Activated naive CD4-positive, alpha-beta T cell (primary cell): Measurements from ENCODE around the gene HSPBP1.
"Not testable (repeated sequence)": the region's sequence is repeated elsewhere in the genome, so short reads cannot be mapped to it uniquely, and the experiment has no call there.

ENCODE experiments used
- DNase-seq, 4 experiments: peaks; one replicate each; lab custom pipeline; 2025; lab: John Stamatoyannopoulos, UW

Gene HSPBP1, protein sequence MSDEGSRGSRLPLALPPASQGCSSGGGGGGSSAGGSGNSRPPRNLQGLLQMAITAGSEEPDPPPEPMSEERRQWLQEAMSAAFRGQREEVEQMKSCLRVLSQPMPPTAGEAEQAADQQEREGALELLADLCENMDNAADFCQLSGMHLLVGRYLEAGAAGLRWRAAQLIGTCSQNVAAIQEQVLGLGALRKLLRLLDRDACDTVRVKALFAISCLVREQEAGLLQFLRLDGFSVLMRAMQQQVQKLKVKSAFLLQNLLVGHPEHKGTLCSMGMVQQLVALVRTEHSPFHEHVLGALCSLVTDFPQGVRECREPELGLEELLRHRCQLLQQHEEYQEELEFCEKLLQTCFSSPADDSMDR

DNA sequence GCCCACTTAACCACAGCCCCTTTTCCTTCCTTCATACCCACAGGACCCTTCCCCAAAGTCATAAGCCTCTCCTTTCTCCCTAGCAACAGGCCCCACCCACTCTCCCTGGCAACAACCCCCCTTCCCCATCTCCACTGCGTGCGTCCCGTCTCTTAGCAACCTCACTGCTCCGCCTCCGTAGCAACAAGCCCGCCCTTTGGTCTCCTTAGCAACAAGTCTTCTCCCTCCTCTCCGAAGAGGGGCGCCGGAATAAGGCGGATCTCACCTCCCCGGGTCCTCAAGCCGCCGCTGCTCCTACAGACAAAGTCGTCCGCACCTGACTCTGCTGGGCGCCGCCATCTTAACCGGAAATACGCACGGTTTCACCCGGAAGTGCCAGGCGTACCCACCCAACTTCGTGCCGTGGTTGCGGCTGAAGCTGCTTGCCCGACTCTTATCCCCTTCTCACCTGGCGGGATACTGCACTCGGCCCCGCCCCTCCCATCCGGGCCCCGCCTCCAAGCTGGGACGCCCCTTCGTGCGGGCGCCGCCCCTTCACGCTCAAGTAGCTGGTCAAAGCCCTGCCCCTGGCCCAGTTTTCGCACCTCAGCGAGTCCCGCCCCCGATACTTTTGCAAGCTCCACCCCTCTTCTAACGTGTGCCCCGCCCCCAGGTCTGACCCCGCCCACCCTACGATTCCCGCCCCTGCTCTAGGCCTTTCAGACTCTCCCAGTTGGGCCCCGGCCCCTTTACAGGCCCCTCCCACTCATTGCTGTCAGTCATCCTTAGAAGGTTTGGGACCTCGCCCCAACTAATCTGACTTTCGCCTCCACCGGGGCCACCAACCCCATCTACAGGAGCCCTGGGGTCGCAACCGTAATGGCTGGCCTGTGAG lies at the start of gene HSPBP1:
TSS of gene HSPBP1 (minus strand) at position 341 of the 874 bp plus-strand sequence. CDS start 502 bp downstream, outside the sequence.
- peak; percentile 82 to 93 (median 87) for DNase-seq

GRCh38 chr19:55328774-55329318 lies 48.9 kb upstream of the HSPBP1 start:
- not testable (repeated sequence) for DNase-seq

GRCh38 chr19:55325172-55325571 lies 45.3 kb upstream of the HSPBP1 start, which contains the start of gene TMEM150B:
Gene TMEM150B (minus strand): TSS chr19:55325341. CDS start chr19:55321036, 4,305 bp downstream.
- DNase-seq = no peak

- no peak for DNase-seq
Measured at GRCh38 chr19:55324662-55325061, 44.8 kb upstream of the HSPBP1 start.

DNA sequence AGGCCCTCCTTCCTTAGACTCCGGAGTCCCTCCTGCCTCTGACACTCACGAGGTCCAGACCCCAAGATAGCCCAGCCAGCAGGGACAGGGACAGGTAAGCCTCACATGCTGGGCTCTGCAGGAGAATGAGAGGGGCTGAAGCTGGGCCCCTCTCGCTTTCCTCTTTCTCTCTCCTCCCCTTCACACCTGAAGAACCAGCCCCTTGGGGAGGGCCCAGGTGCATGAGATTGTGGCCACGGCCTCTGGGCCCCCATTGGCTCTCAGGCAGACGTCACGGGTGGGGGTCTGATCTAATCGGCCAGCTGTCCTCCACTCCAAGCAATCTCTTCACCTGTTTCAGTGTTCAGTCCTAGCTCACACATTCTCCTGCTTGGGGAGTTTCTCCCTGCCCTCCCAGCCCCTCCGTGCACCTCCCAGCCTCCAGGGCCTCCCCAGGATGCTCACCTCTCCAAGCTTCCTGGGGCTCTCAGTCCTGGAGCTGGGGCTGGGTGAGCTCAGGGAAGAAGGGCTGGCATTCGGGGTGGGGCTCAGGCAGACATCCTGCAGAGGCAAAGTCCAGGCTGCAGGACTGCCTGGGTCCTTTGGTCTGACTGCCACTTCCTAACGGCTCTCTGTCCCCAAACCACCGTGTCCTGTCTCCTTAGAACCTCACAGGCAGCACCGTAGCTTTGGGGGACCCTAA lies 42.4 kb upstream of the HSPBP1 start:
- no peak for DNase-seq

DNA sequence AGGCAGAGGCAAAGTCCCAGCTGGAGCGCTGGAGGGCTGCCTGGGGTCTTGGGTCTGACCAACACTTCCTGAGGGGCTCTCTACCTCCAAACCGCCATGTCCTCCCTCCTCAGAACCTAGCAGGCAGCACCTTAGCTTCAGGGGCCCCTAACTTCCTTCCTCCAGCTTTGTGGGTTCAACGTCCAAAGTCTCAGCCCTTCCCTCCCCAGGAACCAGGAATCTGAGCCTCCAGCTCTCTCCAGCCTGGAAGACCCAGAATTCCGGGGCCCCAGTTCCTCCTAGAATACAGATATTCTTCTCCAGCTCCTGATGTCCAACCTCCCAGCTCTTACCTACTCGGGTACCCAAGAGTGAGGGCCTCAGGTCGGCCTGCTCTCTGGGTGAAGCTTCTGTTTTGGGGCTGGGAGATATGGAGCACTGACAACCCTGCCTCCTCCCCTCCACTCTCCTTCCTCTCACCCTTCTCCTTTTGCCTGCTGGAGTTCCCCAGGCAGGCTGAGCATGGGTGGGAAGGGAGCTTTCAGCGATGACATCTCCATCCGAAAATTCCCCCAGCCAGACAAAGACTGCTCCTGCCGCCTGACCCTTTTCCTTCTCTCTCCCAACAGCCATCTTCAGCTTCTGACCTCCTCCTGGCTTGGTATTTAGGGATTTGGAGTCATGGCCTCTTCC lies 41.7 kb upstream of the HSPBP1 start:
- no peak for DNase-seq

DNA sequence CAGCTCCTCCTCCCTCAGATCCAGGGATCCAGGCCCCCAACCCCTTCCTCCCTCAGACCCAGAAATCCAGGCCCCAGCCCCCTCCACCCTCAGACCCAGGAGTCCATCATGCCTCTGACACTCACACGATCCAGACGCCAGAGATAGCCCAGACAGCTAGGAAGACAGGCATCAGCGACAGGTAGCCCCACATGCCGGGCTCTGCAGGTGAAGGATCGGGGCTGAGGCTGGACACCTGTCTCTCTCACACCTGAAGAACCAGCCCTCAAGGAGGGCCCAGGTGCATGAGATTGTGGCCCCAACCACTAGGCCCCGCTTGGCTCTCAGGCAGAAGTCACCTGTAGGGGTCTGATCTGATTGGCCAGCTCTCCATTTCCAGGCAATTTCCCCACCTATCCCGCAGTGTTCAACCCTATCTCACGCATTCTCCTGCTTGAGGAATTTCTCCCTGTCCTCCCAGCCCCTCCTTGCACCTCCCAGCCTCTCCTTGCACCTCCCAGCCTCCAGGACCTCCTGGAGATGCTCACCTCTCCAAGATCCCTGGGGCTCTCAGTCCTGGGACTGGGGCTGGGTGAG lies 41.0 kb upstream of the HSPBP1 start:
- DNase-seq = no peak

- no peak for DNase-seq
Measured at GRCh38 chr19:55319785-55320184, 39.9 kb upstream of the HSPBP1 start.

- no peak for DNase-seq
Measured at GRCh38 chr19:55316646-55317045, 36.7 kb upstream of the HSPBP1 start.

DNA sequence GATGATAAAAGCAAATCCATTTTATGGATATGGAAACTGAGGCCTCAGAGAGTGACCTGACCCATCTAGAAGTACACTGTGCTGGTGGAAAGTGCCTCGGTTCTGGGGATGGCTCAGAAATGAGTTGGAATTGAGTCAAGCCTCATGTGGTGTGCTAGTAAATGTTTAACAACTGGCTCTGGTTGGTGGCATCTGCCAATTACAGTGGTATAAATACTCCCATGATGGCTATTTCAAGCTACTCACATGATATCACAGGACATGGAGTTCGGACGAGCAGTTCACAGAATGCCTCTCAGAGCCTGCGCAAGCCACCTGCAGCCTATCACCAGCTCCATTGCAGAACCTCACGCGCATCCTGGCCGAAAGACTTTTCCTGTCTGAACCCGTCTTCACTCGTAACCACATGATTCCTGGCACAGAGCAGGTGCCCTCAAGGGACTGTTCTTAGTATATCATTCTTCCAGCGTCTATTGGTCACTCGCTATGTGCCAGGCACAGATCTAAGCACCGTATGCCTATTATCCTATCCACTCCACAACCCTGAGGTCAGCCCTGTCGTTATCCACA lies 36.1 kb upstream of the HSPBP1 start:
- no peak for DNase-seq

GRCh38 chr19:55314396-55314795 lies 34.5 kb upstream of the HSPBP1 start:
- no peak for DNase-seq

GRCh38 chr19:55312621-55313512 lies 33.0 kb upstream of the HSPBP1 start:
- no peak for DNase-seq

GRCh38 chr19:55311797-55312196 lies 31.9 kb upstream of the HSPBP1 start:
- DNase-seq = no peak

GRCh38 chr19:55311397-55311796 lies 31.5 kb upstream of the HSPBP1 start:
- DNase-seq = no peak

DNA sequence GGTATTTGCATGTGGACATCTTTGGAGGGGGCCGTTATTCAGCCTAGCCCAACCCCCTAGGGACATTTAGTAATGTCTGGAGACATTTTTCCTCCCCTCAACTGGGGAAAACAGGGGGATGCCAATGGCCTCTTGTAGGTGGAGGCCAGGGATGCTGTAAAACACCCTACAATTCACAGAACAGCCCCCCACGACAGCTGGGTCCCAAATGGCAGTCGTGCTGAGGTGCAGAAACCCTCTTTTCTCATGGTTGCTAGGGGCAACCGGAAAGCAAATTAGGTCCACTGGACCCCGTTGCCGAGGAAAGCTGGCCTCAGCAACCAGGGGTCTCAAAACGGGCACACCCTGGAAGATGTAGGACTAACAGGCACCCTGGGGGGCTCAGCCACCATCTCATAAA lies 30.6 kb upstream of the HSPBP1 start:
- DNase-seq = no peak

DNA sequence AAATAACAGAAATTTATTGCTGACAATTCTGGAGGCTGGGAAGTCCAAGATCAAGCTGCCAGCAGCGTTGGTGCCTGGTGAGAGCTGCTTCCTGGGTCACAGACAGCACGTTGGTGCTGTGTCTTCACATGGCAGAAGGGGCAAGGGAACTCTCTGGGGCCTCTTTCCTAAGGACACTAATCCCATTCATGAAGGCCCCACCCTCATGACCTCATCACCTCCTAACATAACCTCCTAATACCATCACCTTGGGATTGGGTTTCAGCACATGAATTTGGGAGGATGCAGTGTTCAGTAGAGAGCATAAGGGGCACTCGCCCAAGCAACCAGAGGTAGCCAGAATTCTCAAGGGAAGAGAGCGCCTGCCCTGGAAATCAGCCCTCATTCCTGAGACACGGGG lies 29.5 kb upstream of the HSPBP1 start:
- no peak for DNase-seq

DNA sequence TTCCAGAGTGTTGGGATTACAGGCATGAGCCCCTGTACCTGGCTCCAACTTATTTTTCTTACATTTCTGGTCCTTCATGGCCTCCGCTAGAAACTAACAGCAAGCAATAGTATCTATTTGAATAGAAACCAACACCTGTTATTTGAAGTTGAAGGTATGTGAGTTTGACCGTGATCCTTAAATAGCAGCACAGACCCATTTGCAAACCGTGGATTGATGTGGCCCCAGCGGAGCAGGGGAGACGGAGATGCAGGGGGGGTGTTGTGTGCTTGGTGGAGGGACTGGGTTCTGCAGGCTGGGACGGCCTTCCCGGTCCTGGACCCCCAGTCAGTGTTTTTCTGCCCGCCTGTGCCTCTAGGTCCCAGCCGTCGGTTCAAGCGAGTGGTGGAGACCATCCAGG lies 28.4 kb upstream of the HSPBP1 start:
- no peak for DNase-seq

DNA sequence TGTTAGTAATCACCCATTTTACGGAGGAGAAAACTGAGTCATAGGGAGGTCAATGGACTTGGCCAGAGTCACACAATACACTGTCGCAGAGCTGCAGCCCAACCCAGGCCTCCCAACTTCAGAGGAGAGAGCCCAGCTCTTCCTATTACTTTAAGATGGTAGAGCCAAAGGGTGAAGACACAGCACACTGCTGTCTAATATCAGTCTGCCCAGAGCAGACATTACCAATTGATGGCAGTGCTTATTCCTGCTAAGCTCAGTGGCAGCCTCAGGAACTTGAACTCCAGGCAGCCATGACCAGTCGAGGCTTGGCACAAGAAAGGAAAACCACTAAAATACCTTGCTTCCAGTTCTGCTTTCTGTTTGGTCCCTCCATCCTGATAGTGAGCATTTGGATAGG lies 26.8 kb upstream of the HSPBP1 start:
- DNase-seq = no peak

DNA sequence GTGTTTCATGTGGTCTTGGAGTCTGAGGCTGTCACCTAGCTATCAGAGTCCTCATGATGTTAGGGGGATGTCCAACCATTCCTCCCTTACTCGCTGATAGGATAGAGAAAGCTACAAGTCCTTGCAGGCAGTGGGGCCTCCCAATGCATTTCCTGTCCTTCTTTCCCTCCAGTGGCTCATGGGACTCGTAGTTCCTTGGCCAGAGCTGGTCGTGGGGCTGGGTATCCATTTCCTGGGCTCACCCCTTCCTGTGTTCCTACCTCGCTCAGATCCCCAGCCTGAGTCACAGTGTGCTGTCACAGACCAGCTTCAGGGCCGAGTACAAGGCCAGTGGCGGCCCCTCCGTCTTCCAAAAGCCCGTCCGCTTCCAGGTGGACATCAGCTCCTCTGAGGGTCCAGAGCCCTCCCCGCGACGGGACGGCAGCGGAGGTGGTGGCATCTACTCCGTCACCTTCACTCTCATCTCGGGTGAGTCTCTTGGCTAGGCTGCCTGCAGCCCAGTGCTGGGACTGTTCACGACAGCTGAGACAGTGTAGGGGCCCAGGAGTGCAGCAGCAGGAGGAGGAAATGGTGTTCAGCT lies 26.2 kb upstream of the HSPBP1 start:
- no peak for DNase-seq
